Measurements from ENCODE around the gene PTPN4. TPM values are rescaled to one million over a fixed set of nuclear protein-coding genes. Genes with fewer than 3 reads are reported as not detected.

Gene PTPN4
- total and polyA plus RNA-seq, 2 donors (not counting 3 experiments of a cell fraction or from before 2014, with no cell fraction given), result 6.8 to 29.6 TPM

DNA sequence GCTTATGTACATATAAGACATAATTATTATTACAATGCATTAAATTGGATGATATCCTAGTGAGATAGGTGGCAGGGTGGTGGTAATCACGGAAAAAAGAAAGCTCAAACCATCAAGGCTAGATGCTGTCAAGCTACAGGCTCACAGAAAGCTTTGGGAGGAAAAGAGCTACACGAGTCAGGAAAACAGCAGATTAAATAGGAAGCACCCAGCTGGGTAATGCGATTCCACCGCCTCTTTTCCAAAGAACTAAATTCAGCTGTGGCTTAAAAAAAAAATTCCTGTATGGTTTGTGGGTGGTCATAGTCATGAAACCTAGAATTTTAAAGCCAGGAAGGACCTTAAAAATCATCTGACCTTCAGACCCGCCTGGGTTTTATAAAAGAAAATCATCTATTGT is 23.7 kb upstream of the PTPN4 start:
- Histone ChIP-seq H3K9me1 (replicated peaks; ENCODE audit: control insufficient read depth, extremely low read depth, insufficient read depth, low read length) (no peaks in the 10 kb centered on the region), H2AFZ (ENCODE audit: low read depth, low read length) (no peak overlapping the region), H3K4me3 (replicated peaks in 1 of 3; ENCODE audit: insufficient read depth in 1 of 3, low read depth in 1 of 3, low read length in 3 of 3) (no peak overlapping the region), H3K79me2 (ENCODE audit: control insufficient read depth, insufficient read depth, low read length) (no peaks in the 10 kb centered on the region), H3K27me3 (ENCODE audit: control insufficient read depth in 2 of 2, insufficient read depth in 2 of 2, low read length in 2 of 2) (peaks cover 11% of the 10 kb centered on the region in 2 experiments), H3K9me3 (replicated peaks; ENCODE audit: control insufficient read depth, insufficient read depth, low read length) (no peaks in the 10 kb centered on the region), H3K4me2 (ENCODE audit: insufficient read depth, low read length) (no peak overlapping the region), H4K20me1 (replicated peaks; ENCODE audit: control insufficient read depth, extremely low read depth, insufficient read depth, low read length) (no peaks in the 10 kb centered on the region), H3K27ac (ENCODE audit: insufficient read depth, low read depth, low read length) (no peak overlapping the region), H3K4me1 (ENCODE audit: control insufficient read depth, extremely low read depth, insufficient read depth, low read length) (no peaks in the 10 kb centered on the region), H3K36me3 (ENCODE audit: control insufficient read depth in 2 of 2, extremely low read depth in 1 of 2, insufficient read depth in 2 of 2, low read length in 2 of 2) (no peaks in the 10 kb centered on the region), H3K9ac (replicated peaks; ENCODE audit: extremely low read depth, insufficient read depth, low read length) (no peak overlapping the region)
- no peak for DNase-seq (ENCODE audit: low read depth, low spot score)
- TF ChIP-seq MYC (IDR thresholded peaks at IDR 0.05; ENCODE audit: low read depth, low read length), result no peak
- TF ChIP-seq JUN (IDR thresholded peaks at IDR 0.05; ENCODE audit: borderline replicate concordance, insufficient read depth, insufficient read length, low read depth), result no peak
- TF ChIP-seq FOS (IDR thresholded peaks at IDR 0.05; ENCODE audit: borderline replicate concordance, insufficient read depth, low read length), result no peak
- no peak for TF ChIP-seq EZH2 (IDR thresholded peaks at IDR 0.05; ENCODE audit: borderline replicate concordance, low read depth, low read length, severe bottlenecking)
- TF ChIP-seq, protein P1, sequence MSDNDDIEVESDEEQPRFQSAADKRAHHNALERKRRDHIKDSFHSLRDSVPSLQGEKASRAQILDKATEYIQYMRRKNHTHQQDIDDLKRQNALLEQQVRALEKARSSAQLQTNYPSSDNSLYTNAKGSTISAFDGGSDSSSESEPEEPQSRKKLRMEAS (IDR thresholded peaks at IDR 0.05; ENCODE audit: insufficient read depth, insufficient read length), result no peak
- no peak for TF ChIP-seq GATA2 (IDR thresholded peaks at IDR 0.05; ENCODE audit: insufficient read depth, insufficient read length, low read depth, low read length)
- no peak for TF ChIP-seq POLR2AphosphoS5 (IDR thresholded peaks at IDR 0.05; ENCODE audit: insufficient read depth, low read depth, low read length)
- TF ChIP-seq, protein P2, sequence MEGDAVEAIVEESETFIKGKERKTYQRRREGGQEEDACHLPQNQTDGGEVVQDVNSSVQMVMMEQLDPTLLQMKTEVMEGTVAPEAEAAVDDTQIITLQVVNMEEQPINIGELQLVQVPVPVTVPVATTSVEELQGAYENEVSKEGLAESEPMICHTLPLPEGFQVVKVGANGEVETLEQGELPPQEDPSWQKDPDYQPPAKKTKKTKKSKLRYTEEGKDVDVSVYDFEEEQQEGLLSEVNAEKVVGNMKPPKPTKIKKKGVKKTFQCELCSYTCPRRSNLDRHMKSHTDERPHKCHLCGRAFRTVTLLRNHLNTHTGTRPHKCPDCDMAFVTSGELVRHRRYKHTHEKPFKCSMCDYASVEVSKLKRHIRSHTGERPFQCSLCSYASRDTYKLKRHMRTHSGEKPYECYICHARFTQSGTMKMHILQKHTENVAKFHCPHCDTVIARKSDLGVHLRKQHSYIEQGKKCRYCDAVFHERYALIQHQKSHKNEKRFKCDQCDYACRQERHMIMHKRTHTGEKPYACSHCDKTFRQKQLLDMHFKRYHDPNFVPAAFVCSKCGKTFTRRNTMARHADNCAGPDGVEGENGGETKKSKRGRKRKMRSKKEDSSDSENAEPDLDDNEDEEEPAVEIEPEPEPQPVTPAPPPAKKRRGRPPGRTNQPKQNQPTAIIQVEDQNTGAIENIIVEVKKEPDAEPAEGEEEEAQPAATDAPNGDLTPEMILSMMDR (IDR thresholded peaks at IDR 0.05; ENCODE audit: extremely low read depth in 1 of 2, insufficient read depth in 1 of 2, low read depth in 1 of 2, low read length in 2 of 2), result no peak
- TF ChIP-seq POLR2A (IDR thresholded peaks at IDR 0.05; ENCODE audit: low read depth, low read length), result no peak
- dilution Hi-C loops (cut with MboI; ENCODE audit: extremely low pct_ligation_motif_present, low sequenced_read_pairs), result no loop called here
- intact Hi-C loops (cut with micrococcal nuclease), result no loop called here
- ChIA-PET CTCF (interaction anchor here (0.8 kb wide), 1 partner anchor 33 kb away, joined by 3 read pairs; no protein-coding TSS in a partner anchor), POLR2A (no interaction called here)
- no peak for FAIRE-seq
- BruUV-seq (replicated peaks), result no TSS peak
